Fibroblast of skin of left quadriceps (primary cell): ENCODE measurements around the gene CGGBP1.
A peak's percentile ranks its signal among the peaks of the same experiment; 100 is the strongest.

Source experiments
- DNase-seq, 2 experiments: peaks; one replicate each; pipeline ENCODE4 v3.0.0-alpha.2; 2013; ENCODE audit warnings: low read depth in 2 of 2

CGGBP1 gene

GRCh38 chr3:88058581-88059379 lies at the start of gene CGGBP1, which contains the start of gene ZNF654:
Gene CGGBP1 (minus strand): TSS chr3:88059005. CDS start chr3:88055976, 3,029 bp downstream.
Gene ZNF654 (plus strand): TSS chr3:88059255. CDS start chr3:88059320, 65 bp downstream.
- peak; percentile 98 to 99 for DNase-seq

GRCh38 chr3:88105325-88105724 lies 46.5 kb upstream of the CGGBP1 start:
- DNase-seq, result peak in 1 of 2 experiments; percentile 4

GRCh38 chr3:88101142-88101541 lies 42.3 kb upstream of the CGGBP1 start:
- DNase-seq, result no peak

GRCh38 chr3:88093266-88093665 lies 34.5 kb upstream of the CGGBP1 start:
- no peak for DNase-seq

GRCh38 chr3:88092270-88092669 lies 33.5 kb upstream of the CGGBP1 start:
- DNase-seq, result no peak

GRCh38 chr3:88090681-88091080 lies 31.9 kb upstream of the CGGBP1 start:
- DNase-seq, result no peak

- no peak for DNase-seq
Measured at GRCh38 chr3:88084097-88084501, 25.3 kb upstream of the CGGBP1 start.

GRCh38 chr3:88082854-88083253 lies 24.0 kb upstream of the CGGBP1 start:
- no peak for DNase-seq

- no peak for DNase-seq
Measured at GRCh38 chr3:88078932-88079331, 20.1 kb upstream of the CGGBP1 start.

- no peak for DNase-seq
Measured at GRCh38 chr3:88076712-88077111, 17.9 kb upstream of the CGGBP1 start.

- DNase-seq, result no peak
Measured at GRCh38 chr3:88075497-88075896, 16.7 kb upstream of the CGGBP1 start.

- no peak for DNase-seq
Measured at GRCh38 chr3:88075072-88075471, 16.3 kb upstream of the CGGBP1 start.

- no peak for DNase-seq
Measured at GRCh38 chr3:88061746-88062145, 2.9 kb upstream of the CGGBP1 start.

- DNase-seq, result no peak
Measured at GRCh38 chr3:88059380-88060170, 770 bp upstream of the CGGBP1 start.

GRCh38 chr3:88058306-88058580 lies 562 bp downstream of the CGGBP1 start:
- no peak for DNase-seq

GRCh38 chr3:88057630-88058305 lies 1.0 kb downstream of the CGGBP1 start:
- no peak for DNase-seq

- DNase-seq, result no peak
Measured at GRCh38 chr3:88046766-88047165, 12.0 kb downstream of the CGGBP1 start.

GRCh38 chr3:88044411-88044810 lies 14.4 kb downstream of the CGGBP1 start:
- DNase-seq, result no peak

- DNase-seq, result no peak
Measured at GRCh38 chr3:88041005-88041404, 17.8 kb downstream of the CGGBP1 start.

- DNase-seq, result no peak
Measured at GRCh38 chr3:88040529-88040928, 18.3 kb downstream of the CGGBP1 start.

- DNase-seq, result peak in 1 of 2 experiments; percentile 18
Measured at GRCh38 chr3:88038566-88038965, 20.2 kb downstream of the CGGBP1 start.

- no peak for DNase-seq
Measured at GRCh38 chr3:88036221-88036620, 22.6 kb downstream of the CGGBP1 start.
